Stimulated activated CD8-positive, alpha-beta memory T cell treated with anti-CD3 and anti-CD28 coated beads, Interleukin-7, amount 100 ng/mL, for 24 hours (primary cell): ENCODE measurements around the gene AK5.

Source experiments
- DNase-seq: peaks from one replicate; pipeline ENCODE4 v3.0.0-alpha.2; 2020; ENCODE audit warnings: low read depth

Gene AK5, protein sequence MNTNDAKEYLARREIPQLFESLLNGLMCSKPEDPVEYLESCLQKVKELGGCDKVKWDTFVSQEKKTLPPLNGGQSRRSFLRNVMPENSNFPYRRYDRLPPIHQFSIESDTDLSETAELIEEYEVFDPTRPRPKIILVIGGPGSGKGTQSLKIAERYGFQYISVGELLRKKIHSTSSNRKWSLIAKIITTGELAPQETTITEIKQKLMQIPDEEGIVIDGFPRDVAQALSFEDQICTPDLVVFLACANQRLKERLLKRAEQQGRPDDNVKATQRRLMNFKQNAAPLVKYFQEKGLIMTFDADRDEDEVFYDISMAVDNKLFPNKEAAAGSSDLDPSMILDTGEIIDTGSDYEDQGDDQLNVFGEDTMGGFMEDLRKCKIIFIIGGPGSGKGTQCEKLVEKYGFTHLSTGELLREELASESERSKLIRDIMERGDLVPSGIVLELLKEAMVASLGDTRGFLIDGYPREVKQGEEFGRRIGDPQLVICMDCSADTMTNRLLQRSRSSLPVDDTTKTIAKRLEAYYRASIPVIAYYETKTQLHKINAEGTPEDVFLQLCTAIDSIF

DNA sequence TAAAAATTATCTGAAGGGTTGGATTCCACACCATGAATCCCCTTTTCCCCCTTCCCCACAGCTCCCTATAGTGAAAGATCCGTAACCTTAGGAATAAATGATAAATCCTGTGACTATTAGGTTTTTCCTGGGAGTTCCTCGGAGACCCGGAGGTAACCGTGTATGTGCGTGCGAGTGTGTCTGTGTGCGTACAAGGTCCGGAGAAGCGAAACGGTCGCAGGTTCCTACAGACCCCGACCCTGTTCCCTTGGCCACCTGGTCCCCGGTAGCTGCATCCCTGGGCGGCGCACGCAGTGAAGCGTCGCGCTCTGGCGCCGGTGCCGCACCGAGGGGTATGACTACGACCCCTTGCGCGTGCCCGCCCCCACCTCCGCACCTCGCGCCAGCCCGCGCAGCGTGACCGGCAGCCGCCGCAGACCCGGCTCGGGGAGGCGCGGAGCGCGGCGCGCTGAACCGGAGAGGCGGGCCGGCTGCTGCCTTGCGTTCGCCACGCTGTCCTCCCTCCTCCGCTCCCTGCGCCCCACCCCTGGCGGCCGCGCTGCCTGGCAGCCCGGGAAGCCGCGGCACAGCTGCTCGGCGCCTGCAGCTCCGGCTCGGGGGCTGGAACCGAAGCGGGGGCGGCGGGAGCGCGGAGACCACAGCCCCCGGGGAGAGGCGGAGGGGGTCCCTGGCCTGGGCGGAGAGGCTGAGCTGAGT is at the start of gene AK5:
TSS of gene AK5 (plus strand) at position 529 of the 696 bp plus-strand sequence. CDS start 295 bp downstream, outside the sequence.
- DNase-seq: peak; percentile 13

DNA sequence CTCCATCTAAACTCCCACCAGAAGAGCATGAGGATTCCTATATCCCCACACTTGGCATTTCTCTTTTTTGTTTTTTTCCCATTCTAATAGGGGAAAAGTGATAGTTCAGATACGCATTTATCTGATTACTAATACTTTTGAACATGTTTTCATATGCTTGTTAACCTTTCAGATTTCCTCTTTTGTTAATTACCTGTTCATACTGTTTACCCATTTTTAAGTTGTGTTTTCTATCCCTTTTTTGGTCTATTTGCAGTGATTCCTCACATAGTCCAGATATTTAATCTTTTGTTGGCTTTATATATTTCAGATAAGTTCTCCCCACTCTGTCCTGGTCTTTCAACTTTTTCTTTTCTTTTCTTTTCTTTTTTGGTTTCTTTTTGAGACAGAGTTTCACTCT is 49.0 kb upstream of the AK5 start:
- DNase-seq: no peak

DNA sequence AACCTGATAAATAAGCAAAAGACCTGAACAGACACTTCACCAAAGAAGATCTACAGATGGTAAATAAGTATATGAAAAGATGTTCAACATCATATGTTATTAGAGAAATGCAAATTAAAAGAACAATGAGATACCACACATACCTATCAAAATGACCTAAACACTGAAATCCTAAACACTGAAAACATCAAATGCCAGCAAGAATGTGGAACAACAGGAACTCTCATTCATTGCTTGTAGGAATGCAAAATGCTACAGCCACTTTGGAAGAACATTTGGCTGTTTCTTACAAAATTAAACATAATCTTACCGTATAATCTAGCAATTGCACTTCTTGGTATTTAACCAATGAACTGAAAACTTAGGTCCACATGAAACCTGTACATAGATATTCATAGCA is 47.7 kb upstream of the AK5 start:
- no peak for DNase-seq

DNA sequence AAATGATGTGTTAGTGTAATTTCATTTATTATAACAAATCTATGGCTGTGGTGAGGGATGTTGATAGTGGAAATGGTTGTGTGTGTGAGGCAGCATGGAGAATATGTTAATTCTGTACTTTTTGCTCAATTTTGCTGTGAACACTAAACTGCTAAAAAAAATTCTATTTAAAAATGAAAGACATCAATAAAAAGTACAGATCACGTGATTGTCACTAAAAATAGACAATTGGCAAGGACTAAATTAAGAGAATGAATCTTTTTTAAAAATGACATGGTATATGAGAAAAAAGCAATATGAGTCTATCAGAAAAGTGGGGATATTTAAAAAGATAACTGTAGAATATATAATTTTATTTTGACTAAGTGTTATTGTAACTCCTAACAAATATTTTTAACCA is 46.9 kb upstream of the AK5 start:
- no peak for DNase-seq

DNA sequence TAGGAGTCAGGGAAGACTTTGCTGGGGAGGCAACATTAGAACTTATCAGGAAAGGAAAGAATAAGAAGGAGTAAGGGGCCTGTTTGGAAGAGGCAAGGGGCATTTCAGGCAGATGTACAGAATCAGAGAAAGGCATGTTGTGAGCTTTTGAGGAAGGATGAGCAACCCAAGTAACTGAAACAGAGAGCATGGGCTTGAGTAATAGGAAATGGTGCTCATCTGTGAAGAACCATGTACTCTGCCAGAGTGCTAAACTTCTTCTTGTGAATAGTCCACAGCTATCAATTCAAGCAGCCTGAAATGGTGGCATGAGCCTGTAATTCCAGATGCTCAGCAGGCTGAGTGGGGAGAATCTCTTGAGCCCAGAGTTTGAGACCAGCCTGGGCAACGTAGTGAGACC is 43.4 kb upstream of the AK5 start:
- no peak for DNase-seq

DNA sequence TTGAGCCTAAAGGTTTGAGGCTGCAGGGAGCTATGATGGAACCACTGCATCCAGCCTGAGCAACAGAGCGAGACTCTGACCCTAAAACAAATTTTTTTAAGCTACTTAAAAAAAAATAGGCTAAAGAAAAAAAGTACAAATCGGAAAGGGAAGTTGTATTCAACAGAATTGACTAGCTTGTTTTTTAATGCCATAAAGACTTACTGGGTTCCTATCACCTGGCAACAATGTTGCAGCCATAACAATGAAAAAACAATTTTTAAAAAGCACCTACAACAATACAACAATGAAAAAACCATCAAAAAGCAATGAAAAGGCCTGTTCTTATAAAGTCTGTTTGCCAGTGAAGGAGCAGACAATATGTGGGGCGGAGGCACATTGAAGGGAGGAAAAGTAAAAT is 42.5 kb upstream of the AK5 start:
- DNase-seq: no peak

DNA sequence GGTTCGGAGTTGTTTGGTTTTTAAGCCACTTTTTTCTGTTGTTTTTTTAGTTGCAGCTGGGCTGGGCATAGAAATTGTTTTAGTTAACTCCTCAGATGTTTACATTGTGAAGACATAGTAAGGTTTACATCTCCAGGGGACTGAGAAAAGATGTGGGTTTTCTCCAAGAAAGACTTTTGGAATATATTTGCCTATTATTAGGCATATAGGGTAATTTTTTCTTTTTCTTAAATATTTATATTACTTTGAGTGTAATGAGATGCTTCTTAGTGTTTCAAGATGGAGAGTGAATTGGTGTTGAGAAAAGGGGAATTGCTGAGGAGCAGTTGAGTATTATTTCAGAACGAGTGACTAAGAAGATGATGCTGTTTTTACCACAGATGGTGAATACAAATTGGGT is 36.0 kb upstream of the AK5 start:
- no peak for DNase-seq

DNA sequence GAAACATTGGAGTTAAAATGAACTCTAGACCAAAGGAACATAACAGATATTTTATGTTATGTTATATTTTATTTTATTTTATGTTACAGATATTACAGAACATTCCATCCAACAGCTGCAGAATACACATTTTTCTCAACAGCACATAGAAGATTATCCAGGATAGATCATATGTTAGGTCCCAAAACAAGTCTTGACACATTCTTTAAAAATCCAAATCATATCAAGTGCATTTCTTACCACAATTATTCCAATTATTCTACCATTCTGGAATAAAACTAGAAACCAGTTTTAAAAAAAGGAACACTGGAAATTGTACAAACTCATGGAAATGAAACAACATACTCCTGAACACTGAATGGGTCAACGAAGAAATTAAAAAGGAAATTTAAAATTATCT is 31.7 kb upstream of the AK5 start:
- no peak for DNase-seq

DNA sequence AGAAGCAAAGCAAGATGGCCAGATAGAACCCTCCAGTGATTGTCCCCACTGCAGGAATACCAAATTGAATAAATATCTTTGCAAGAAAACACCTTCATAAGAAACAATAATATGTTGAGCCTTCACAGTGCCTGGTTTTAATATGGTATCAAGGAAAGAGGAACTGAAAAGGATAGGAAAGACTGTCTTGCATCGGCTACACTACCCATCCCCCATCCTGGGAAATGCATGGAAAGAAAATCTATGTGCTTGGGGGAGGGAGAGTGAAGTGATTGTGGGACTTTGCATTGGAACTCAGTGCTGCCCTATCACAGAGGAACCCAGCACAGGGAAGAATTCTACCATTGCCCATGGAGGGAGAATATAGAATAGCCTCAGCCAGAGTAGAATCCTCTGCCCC is 28.6 kb upstream of the AK5 start:
- no peak for DNase-seq

DNA sequence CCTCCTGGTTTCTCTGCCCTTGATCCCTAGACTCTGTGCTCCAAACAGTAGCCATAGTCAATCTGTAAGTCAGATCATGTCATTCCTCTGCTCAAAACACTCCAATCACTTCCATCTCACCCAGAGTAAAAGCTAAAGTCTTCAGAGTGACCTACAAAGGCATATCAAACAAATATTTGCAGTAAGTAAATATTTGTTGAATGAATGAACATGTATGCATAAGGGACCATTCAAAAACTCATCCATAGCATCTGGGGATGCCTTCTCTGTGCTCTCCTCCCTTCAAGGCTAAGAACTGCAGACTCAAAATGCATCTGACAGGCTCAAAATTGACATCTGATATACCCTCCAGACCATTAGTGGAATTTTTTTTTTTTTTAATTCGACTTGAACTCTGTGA is 18.1 kb upstream of the AK5 start:
- no peak for DNase-seq

DNA sequence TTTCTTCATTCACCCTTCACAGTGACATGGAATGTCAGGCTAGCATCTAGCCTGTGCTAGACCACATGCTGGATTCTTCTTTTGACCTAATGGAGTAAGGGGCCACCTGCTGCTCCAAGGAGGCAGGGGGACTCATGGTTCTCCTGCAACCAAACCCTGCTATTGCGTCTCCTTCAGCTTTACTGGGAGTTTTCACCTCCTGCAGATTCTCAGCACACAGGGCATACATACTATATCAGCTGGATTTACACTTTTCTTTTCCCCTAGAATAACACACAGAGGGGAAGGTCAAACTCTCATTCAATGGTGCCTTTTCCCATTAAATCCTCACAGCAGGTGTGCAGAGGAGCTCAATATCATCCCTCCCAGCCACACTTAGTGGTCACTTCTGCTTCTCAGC is 16.6 kb upstream of the AK5 start:
- no peak for DNase-seq

DNA sequence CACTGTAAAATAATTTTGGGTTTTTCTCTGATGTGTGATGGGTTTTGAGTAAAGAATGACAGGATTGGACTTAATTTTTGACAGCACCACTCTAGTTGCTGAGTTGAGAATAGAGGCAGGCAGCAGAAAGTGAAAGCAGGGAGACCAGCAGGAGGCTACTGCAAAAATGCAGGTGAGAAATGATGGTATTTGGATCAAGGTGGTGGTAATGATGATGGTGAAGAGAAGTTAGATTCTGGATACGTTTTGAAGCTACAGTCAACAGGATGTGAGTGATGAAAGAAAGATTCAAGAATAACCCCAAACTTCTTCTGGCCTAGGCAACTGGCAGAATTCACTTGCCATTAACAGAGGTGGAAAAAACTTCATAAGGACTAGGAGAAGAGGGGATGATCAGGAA is 14.8 kb upstream of the AK5 start:
- DNase-seq: no peak

DNA sequence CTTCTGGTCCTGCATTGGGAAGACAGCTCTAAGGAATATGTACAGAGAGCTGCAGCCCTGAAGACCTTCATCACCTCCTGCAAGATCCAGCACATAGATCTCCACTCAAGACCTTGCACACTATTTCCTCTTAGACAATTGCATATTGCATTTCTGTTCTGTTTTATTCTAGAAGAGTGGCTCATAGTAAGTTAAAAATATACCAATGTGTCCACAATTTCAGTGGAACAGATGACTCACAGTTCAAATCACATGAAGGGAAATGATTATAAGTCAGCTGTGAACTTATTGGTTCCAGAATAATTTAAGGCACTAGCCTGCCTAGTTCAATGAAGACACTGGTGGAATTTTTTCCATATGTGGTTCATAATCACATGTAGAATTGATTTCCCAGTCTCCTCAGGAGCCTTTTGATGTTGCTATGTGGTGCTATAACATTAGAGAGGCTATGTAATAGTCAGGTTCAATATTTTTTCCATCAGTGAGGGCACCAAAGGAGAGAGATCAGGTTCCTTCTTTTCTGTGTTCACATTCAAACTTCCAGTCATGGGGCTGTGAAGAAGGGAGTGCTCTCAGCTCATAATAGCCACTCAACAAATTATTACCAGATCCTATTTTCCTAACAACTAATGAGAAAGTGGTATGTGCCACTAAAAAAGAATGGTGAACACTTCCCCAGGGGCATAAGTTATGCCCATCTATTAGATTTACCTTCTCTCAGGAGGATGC is 9.8 kb upstream of the AK5 start:
- DNase-seq: no peak

DNA sequence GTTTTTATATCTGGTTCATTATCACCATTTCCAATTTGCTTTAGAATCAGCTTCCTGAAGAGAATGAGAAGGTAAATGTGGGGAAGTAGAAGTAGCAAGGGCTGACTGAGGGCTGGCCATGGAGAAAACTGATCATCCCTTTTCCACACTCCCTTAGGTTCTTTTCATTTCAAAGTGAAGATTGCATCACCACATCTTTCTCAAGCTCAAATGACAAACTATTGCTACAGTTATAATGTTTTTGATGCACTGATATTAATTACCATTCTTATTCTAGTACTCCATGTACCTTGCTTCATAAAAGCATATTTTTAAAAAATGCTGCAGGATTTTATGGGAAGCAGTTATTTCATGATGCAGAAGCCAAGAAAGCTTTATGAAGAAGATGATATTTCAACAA is 7.9 kb upstream of the AK5 start:
- no peak for DNase-seq

DNA sequence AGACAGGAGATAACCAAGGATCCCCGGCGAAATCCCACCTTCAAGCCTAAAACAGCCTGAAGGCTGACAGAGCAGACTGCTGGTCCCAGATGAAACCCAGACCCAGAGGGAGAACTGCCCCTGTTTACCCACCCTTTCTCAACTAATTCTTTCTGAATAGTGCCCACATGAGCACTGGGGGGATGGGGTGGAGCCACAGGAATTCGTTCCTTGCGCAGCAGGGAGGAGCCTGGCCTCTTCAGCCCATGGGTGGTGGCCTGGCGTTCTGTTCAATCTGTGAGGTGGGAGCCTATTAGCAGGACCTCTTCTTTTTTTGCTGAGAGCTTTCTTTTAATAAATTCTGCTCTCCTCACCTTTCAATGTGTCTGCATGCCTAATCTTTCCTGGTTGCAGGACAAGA is 6.6 kb upstream of the AK5 start:
- DNase-seq: no peak

DNA sequence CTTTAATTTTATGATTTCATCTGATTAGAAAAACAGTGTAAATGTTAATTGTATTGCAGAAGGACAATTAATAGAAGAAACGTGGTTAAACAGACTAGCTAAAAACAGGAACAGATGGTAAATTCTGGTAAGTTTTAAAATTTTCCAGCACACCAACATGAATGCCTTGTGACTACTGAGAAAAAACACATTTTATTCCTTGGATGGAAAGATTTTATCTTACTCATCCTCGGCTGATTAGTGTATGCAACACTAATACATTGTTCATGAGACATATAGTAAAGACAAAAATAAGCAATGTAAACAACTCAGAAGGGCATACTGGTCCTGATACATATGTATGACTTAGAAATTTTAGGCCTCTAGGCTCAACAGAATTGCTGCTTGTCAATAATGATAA is 4.9 kb upstream of the AK5 start:
- DNase-seq: no peak

DNA sequence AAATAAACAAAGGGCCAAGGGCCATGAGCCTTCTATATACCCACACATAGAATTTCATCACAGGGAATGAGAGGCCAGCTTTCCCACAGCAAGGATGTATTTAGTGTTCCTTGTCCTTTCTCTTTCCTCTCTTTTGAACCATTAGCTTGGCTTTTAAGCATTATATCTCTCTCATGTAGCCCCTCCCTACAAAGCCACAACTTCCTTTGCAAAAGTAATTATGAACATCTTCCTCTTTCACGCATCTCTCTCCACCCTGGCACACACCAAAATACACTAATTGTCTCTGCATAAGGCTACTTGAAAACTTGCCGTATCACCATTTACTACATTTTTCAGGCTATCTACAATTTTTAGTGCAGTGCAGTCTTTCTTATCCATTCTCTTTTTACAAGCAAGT is 1.9 kb upstream of the AK5 start:
- no peak for DNase-seq

DNA sequence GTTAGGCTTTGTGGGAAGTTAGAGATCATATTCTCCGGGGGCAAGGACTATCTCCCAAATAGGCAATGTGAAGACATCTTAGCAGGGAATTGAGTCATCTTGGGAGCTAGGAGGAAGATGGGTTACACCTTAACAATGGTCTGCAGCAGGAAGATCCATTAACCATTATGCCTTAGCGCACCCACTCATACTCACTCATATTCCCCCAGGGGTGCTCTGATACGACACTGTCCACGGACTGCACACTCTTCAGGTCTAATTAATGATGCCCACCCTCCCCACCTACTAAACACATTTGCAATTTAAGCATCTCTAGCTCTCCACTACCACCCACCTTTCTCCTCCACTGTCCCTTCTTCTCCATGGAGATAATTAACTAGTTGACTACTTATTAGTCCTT is 857 bp upstream of the AK5 start:
- DNase-seq: no peak

DNA sequence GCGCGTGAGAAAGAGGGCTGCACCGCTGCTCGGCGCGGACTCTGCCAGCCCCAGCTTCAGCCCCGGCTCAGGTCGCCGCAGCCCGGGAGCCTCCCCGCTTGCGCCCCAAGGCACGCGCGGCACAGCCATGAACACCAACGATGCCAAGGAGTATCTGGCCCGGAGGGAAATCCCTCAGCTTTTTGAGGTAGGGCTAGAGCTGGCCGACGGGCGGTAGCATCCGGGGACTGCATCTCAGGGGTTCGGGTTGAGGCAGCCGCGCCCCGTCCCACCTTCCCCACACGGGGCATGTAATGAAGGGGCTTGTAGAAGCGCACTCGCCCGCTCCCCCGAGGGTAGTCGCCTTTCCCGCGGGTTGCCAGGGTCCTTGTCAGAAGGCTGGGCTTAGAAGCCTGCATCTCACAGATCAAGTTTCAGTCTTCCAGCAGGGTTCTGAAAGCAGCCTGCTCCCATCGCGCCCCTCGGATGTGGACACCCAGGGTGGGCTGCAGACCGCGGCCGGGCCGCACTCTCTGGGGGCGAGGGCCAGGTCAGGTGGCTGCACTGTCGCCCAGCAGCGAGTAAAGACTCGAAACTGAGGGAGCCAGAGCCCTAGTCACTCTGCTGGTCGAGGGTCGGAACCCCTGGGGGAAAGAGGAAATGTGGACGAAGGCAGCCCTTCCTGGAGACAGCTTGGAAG is 507 bp downstream of the AK5 start:
- DNase-seq: no peak

DNA sequence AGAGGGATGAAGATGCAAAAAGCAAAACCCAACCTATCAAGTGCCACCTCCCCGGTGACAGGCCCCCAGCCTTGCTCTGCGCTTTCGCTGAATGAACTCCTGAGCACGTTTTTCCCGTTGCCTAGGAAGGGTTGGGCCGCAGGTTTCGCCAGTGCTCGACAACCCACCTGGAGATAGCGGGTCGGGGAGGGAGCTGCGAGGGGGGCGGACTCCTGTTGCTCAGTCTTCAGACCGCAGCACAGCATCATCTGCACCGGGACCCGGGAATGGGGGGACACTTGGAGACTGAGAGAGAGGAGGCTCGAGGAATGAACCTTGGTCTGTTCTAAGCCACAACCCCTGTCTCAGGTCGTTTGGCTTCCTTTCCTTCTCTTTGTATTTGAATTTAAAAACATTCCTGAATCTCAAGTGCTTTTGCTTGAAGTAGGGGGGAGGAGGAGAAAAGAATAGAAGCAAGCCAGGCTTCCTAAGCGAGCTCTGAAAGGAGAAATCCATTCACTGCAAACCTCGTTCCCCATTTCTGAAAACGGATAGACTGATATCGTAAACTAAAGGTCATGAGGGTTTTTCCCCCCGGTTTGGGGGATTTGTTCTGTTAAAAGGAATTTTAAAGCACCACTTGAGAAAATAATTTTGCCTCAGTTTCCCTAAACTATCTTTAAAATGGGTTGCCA is 1.2 kb downstream of the AK5 start:
- DNase-seq: no peak

DNA sequence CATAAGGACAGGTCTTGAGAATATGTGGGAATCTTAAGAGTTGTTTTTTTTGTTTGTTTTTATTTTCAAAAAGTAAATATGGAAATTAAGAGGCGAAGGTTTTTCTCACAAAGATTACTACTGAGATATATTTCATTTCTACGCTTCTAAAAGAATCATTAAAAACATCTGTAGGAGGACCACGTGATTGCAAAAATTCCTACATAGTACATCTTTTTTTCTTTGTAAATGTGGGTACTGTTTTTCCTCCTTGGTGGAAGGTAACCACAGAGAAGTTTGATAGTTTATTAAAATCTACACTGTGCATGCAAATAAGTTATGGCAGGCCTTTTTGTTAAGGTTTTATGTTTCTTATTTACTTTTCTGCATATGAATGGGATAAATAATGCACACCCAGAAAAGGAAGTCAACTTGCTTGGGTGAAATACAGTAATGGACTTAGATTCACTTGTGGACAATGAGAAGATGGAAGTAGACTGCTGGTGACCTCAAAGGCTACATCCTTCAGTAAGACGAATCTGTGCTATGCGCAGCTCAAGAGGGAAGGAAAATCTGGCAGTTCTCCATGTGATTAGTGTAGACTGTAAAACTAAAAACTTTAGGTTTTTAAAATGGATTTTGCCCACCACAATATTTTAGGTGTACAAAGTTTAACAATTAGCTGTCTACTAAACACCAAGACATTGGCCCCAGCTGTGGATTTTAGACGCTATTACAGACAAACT is 2.0 kb downstream of the AK5 start:
- no peak for DNase-seq
